Gastrocnemius medialis (tissue), 4 donors: Measurements from ENCODE around the gene FOXF2. TPM values are rescaled to one million over a fixed set of nuclear protein-coding genes. Genes with fewer than 3 reads are reported as not detected.

Experiments
- ATAC-seq, 2 donors: fragments of 150-250 bp; one replicate each; pipeline ENCODE4 v1.9.1; 2016
- DNase-seq, 2 donors: peaks; one replicate each; pipeline ENCODE4 v3.0.0-alpha.2; 2019
- H3K27ac ChIP-seq, 4 donors: fragments of 200-600 bp; sonication (generic); 1 replicate in 1 of 4; 2 replicates in 3 of 4; pipeline ENCODE4 v1.5.1; 2016 to 2018; ENCODE audit warnings: mild to moderate bottlenecking in 2 of 4, moderate library complexity in 1 of 4
- H3K27me3 ChIP-seq, 3 donors: fragments of 200-600 bp; sonication (generic) in 2 of 3; 1 replicate in 1 of 3; 2 replicates in 2 of 3; pipeline versions ENCODE4 v1.5.1 to v1.6.0; 2016 to 2019; ENCODE audit warnings: mild to moderate bottlenecking in 1 of 3, moderate library complexity in 1 of 3
- H3K36me3 ChIP-seq, 2 donors: fragments of 200-600 bp; sonication (generic) in 1 of 2; one replicate each; pipeline ENCODE4 v1.5.1; 2017 to 2018
- H3K4me1 ChIP-seq, 2 donors: fragments of 200-600 bp; sonication (generic) in 1 of 2; one replicate each; pipeline ENCODE4 v1.5.1; 2016 to 2017; ENCODE audit warnings: mild to moderate bottlenecking in 2 of 2
- H3K4me3 ChIP-seq, 4 donors: fragments of 200-600 bp; sonication (generic) in 3 of 4; 1 replicate in 1 of 4; 2 replicates in 3 of 4; pipeline ENCODE4 v1.5.1; 2016 to 2019; ENCODE audit warnings: mild to moderate bottlenecking in 2 of 4
- H3K9me3 ChIP-seq, 3 donors: fragments of 200-600 bp; sonication (generic) in 2 of 3; 1 replicate in 1 of 3; 2 replicates in 2 of 3; pipeline ENCODE4 v1.5.1; 2016 to 2019
- CTCF ChIP-seq, 5 experiments: fragments of 450-650 bp in 3 of 5; fragments of 200-600 bp in 2 of 5; sonication (generic) in 2 of 5; IDR thresholded peaks in 4 of 5; conservative IDR thresholded peaks in 1 of 5; 1 replicate in 4 of 5; 2 replicates in 1 of 5; pipeline ENCODE4 v1.5.1; 2016 to 2019; ENCODE audit warnings: antibody characterized with exemption in 5 of 5, mild to moderate bottlenecking in 3 of 5, moderate library complexity in 3 of 5
- POLR2A ChIP-seq, 2 donors: fragments of 450-650 bp; IDR thresholded peaks; one replicate each; pipeline ENCODE4 v1.6.1; 2017; ENCODE audit warnings: antibody characterized with exemption in 2 of 2, mild to moderate bottlenecking in 2 of 2, moderate library complexity in 2 of 2
- in situ Hi-C, 4 donors: fragments of 200-750 bp; cut with MboI; loops; one replicate each; pipeline versions ENCODE4 v1.15.0 to v1.8.0; 2017; ENCODE audit warnings: low sequenced_read_pairs in 4 of 4
- intact Hi-C: fragments of 100-400 bp; cut with DNase I; formaldehyde crosslinking; loops from one replicate; pipeline ENCODE4 v1.15.1; 2023; ENCODE audit warnings: low total_unique reads
- total RNA-seq, 4 donors: library from RNA; depleted of rRNA; stranded (reverse); fragments of >200 nt; gene quantifications; one replicate each; pipeline versions ENCODE4 v1.1.0 to v1.2.3, GENCODE V29; 2016

The FOXF2 gene
- total RNA-seq, 4 donors from 2014 or later: 0.31 to 2.2 (median 1.1) TPM

- intact Hi-C loops: no loop called here
- in situ Hi-C loops: loop anchor here (10.0 to 25.0 kb wide), 4 partner anchors 582 to 789 kb away; no protein-coding TSS in a partner anchor
Observed at GRCh38 chr6:1376653-1377052, 12.7 kb upstream of the FOXF2 start.

GRCh38 chr6:1377526-1377925 lies 11.8 kb upstream of the FOXF2 start:
- in situ Hi-C loops: loop anchor here (10.0 to 25.0 kb wide), 4 partner anchors 583 to 790 kb away; no protein-coding TSS in a partner anchor
- no peak for DNase-seq
- TF ChIP-seq POLR2A (IDR thresholded peaks at IDR 0.05): no peak
- TF ChIP-seq CTCF (IDR thresholded peaks at IDR 0.05 in 4 of 5, conservative IDR thresholded peaks at IDR 0.05 in 1 of 5): no peak
- no peak overlapping the region for H3K27ac ChIP-seq
- H3K9me3 ChIP-seq: no peaks in the 10 kb centered on the region
- peaks cover 72 to 86% (median 86%) of the 10 kb centered on the region in 3 donors for H3K27me3 ChIP-seq
- peaks cover 7 to 18% of the 10 kb centered on the region in 2 donors for H3K4me1 ChIP-seq
- H3K4me3 ChIP-seq: no peak overlapping the region
- ATAC-seq: no peak
- intact Hi-C loops: no loop called here
- no peaks in the 10 kb centered on the region for H3K36me3 ChIP-seq

More at GRCh38 chr6:1376653-1377052, 12.7 kb upstream of the FOXF2 start:
- ATAC-seq (no peak), DNase-seq (no peak)
- H3K4me3 ChIP-seq: no peak overlapping the region
- no peaks in the 10 kb centered on the region for H3K9me3 ChIP-seq
- no peaks in the 10 kb centered on the region for H3K36me3 ChIP-seq
- peaks cover 7 to 18% of the 10 kb centered on the region in 2 donors for H3K4me1 ChIP-seq
- peaks cover 67 to 84% (median 78%) of the 10 kb centered on the region in 3 donors for H3K27me3 ChIP-seq
- TF ChIP-seq CTCF (IDR thresholded peaks at IDR 0.05 in 4 of 5, conservative IDR thresholded peaks at IDR 0.05 in 1 of 5): no peak
- no peak overlapping the region for H3K27ac ChIP-seq

- peak overlapping the region in 3 of 4 donors; percentile 3 to 46 (median 22) for H3K4me3 ChIP-seq
- ATAC-seq (no peak), DNase-seq (no peak)
- no peak overlapping the region for H3K27ac ChIP-seq
- in situ Hi-C loops: loop anchor here (10.0 to 25.0 kb wide), 4 partner anchors 584 to 791 kb away; no protein-coding TSS in a partner anchor
- intact Hi-C loops: no loop called here
- H3K4me1 ChIP-seq: peaks cover 7 to 18% of the 10 kb centered on the region in 2 donors
- H3K9me3 ChIP-seq: no peaks in the 10 kb centered on the region
- peaks cover 78 to 95% (median 92%) of the 10 kb centered on the region in 3 donors for H3K27me3 ChIP-seq
- TF ChIP-seq POLR2A (IDR thresholded peaks at IDR 0.05) (no peak), CTCF (IDR thresholded peaks at IDR 0.05 in 4 of 5, conservative IDR thresholded peaks at IDR 0.05 in 1 of 5) (no peak)
- no peaks in the 10 kb centered on the region for H3K36me3 ChIP-seq
Observed at GRCh38 chr6:1378065-1379016, 11.0 kb upstream of the FOXF2 start.

- Histone ChIP-seq H3K27ac (no peak overlapping the region), H3K36me3 (no peaks in the 10 kb centered on the region), H3K27me3 (peaks cover 87 to 98% (median 97%) of the 10 kb centered on the region in 3 donors), H3K4me3 (peak overlapping the region in 3 of 4 donors; percentile 3 to 46 (median 22)), H3K4me1 (peaks cover 7 to 18% of the 10 kb centered on the region in 2 donors), H3K9me3 (no peaks in the 10 kb centered on the region)
- ATAC-seq (no peak), DNase-seq (no peak)
- intact Hi-C loops: no loop called here
- in situ Hi-C loops: loop anchor here (10.0 to 25.0 kb wide), 4 partner anchors 584 to 792 kb away; no protein-coding TSS in a partner anchor
- TF ChIP-seq POLR2A (IDR thresholded peaks at IDR 0.05) (no peak), CTCF (IDR thresholded peaks at IDR 0.05 in 4 of 5, conservative IDR thresholded peaks at IDR 0.05 in 1 of 5) (no peak)
Observed at GRCh38 chr6:1379017-1379787, 10.2 kb upstream of the FOXF2 start.
